HepG2 (cell line): Measurements from ENCODE around the gene FBF1. TPM values are rescaled to one million over a fixed set of nuclear protein-coding genes. Genes with fewer than 3 reads are reported as not detected.

Experiments
- MAFG ChIP-seq: sonication (generic); formaldehyde crosslinking; IDR thresholded peaks from 2 replicates; pipeline ENCODE4 v1.5.1; 2020; ENCODE audit warnings: mild to moderate bottlenecking, missing genetic modification reagents
- MAZ ChIP-seq, 2 experiments: sonication (generic) in 1 of 2; formaldehyde crosslinking in 1 of 2; IDR thresholded peaks; 2 replicates each; pipeline versions ENCODE4 v1.5.0 to v1.6.1; 2012 to 2020; ENCODE audit warnings: low read depth in 2 of 2, mild to moderate bottlenecking in 2 of 2, borderline replicate concordance in 1 of 2, improper control_type of control experiment in 1 of 2, low read length in 1 of 2, missing genetic modification reagents in 1 of 2, moderate library complexity in 1 of 2
- polyA plus RNA-seq, 8 experiments: library from polyadenylated mRNA; depleted of rRNA in 3 of 8; stranded (reverse) in 7 of 8; unstranded in 1 of 8; fragments of >200 nt; fragmentation: Illumina TruSeq in 4 of 8; extraction: Trizol in 4 of 8; gene quantifications; 2 replicates each; pipeline versions ENCODE4 v1.2.1 to v1.2.3, GENCODE V29; 2011 to 2016; ENCODE audit warnings: low read depth in 4 of 8, missing spikeins in 1 of 8, mixed read lengths in 1 of 8; ENCODE audit not compliant: insufficient read depth in 1 of 8
- total RNA-seq, 5 experiments: library from RNA; depleted of rRNA; stranded (reverse); fragments of >200 nt; fragmentation: Illumina TruSeq; extraction: Trizol; gene quantifications; 2 replicates each; pipeline ENCODE4 v1.2.3, GENCODE V29; 2016; ENCODE audit warnings: low read depth in 1 of 5
- TF ChIP-seq, protein P1 (sequence below): sonication (generic); formaldehyde crosslinking; IDR thresholded peaks from 2 replicates; pipeline ENCODE4 v1.8.0; 2022; ENCODE audit warnings: missing genetic modification reagents, mild to moderate bottlenecking, moderate library complexity, borderline replicate concordance
- TF ChIP-seq, protein P2 (sequence below): fragments of 450-650 bp; IDR thresholded peaks from 2 replicates; pipeline ENCODE4 v1.6.1; 2017
- TF ChIP-seq, protein P3 (sequence below): sonication (generic); formaldehyde crosslinking; IDR thresholded peaks from 2 replicates; pipeline ENCODE4 v1.4.0; 2020; ENCODE audit warnings: mild to moderate bottlenecking, missing genetic modification reagents
- TF ChIP-seq, protein P4 (sequence below): IDR thresholded peaks from 2 replicates; pipeline ENCODE4 v1.6.1; 2018; ENCODE audit warnings: missing genetic modification reagents, mild to moderate bottlenecking, missing compliant biosample characterization
- TF ChIP-seq, protein P5 (sequence below): sonication (generic); formaldehyde crosslinking; IDR thresholded peaks from 2 replicates; pipeline ENCODE4 v1.4.0; 2020; ENCODE audit warnings: missing genetic modification reagents

Gene FBF1
- total and polyA plus RNA-seq, 2 of the 13 experiments (the other 11 are each of a cell fraction or from before 2014, with no cell fraction given) = 2.4 to 8.1 TPM

DNA sequence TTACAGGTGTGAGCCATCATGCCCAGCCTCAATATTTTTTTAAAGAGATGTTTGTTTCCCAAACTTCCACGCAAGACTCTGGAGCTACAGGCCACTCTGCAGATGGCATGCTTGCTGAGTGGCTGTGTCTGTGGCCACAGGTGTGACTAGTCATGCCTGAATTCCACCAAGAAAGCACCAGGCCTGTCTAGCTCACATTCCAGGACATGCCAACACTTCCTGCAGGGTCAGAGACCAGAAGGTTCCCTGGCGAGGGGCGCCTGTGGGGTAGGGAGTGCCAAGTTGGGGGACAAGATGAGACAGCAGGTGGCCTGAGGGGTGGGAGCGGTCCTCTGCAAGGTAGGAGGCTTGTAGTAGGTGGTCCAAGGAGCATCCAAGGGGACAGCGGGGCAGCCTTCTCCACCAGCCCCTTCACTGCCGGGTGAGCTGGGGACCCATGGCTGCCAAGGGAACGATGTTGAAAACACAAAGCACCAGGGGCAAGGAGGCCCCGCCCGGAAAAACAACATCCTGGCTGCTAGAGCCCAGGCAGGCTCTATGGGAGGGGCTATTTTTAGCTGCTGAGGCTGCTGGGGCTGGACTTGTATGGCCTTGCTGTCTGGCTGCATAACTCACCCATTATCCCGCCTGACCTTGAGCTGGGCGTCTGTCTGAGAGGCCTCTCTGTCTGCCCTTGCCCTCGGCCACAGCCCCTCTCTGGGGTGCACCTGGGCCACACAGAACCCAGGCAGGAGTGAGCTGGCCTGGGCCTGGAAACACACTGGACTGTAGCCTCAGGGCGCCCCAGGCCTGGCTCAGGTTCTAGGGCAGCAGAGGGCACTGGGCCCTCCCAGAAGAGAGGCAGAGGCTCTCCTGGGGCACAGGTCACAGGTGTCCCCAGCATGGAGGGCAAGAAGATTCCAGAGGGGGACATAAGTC lies 68.1 kb downstream of the FBF1 start (continued):
- TF ChIP-seq MAZ (IDR thresholded peaks at IDR 0.05; ENCODE audit: borderline replicate concordance, low read depth, low read length) (peak; percentile 93; the same call in 1 of the 2 replicates), MAZ (CRISPR knock-in tag; IDR thresholded peaks at IDR 0.05; ENCODE audit: low read depth) (peak; percentile 96), MAFG (CRISPR knock-in tag) (no peak)
- TF ChIP-seq, protein P1, sequence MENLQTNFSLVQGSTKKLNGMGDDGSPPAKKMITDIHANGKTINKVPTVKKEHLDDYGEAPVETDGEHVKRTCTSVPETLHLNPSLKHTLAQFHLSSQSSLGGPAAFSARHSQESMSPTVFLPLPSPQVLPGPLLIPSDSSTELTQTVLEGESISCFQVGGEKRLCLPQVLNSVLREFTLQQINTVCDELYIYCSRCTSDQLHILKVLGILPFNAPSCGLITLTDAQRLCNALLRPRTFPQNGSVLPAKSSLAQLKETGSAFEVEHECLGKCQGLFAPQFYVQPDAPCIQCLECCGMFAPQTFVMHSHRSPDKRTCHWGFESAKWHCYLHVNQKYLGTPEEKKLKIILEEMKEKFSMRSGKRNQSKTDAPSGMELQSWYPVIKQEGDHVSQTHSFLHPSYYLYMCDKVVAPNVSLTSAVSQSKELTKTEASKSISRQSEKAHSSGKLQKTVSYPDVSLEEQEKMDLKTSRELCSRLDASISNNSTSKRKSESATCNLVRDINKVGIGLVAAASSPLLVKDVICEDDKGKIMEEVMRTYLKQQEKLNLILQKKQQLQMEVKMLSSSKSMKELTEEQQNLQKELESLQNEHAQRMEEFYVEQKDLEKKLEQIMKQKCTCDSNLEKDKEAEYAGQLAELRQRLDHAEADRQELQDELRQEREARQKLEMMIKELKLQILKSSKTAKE (CRISPR knock-in tag) = peak; percentile 100
- TF ChIP-seq, protein P2, sequence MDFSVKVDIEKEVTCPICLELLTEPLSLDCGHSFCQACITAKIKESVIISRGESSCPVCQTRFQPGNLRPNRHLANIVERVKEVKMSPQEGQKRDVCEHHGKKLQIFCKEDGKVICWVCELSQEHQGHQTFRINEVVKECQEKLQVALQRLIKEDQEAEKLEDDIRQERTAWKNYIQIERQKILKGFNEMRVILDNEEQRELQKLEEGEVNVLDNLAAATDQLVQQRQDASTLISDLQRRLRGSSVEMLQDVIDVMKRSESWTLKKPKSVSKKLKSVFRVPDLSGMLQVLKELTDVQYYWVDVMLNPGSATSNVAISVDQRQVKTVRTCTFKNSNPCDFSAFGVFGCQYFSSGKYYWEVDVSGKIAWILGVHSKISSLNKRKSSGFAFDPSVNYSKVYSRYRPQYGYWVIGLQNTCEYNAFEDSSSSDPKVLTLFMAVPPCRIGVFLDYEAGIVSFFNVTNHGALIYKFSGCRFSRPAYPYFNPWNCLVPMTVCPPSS = no peak
- TF ChIP-seq, protein P3, sequence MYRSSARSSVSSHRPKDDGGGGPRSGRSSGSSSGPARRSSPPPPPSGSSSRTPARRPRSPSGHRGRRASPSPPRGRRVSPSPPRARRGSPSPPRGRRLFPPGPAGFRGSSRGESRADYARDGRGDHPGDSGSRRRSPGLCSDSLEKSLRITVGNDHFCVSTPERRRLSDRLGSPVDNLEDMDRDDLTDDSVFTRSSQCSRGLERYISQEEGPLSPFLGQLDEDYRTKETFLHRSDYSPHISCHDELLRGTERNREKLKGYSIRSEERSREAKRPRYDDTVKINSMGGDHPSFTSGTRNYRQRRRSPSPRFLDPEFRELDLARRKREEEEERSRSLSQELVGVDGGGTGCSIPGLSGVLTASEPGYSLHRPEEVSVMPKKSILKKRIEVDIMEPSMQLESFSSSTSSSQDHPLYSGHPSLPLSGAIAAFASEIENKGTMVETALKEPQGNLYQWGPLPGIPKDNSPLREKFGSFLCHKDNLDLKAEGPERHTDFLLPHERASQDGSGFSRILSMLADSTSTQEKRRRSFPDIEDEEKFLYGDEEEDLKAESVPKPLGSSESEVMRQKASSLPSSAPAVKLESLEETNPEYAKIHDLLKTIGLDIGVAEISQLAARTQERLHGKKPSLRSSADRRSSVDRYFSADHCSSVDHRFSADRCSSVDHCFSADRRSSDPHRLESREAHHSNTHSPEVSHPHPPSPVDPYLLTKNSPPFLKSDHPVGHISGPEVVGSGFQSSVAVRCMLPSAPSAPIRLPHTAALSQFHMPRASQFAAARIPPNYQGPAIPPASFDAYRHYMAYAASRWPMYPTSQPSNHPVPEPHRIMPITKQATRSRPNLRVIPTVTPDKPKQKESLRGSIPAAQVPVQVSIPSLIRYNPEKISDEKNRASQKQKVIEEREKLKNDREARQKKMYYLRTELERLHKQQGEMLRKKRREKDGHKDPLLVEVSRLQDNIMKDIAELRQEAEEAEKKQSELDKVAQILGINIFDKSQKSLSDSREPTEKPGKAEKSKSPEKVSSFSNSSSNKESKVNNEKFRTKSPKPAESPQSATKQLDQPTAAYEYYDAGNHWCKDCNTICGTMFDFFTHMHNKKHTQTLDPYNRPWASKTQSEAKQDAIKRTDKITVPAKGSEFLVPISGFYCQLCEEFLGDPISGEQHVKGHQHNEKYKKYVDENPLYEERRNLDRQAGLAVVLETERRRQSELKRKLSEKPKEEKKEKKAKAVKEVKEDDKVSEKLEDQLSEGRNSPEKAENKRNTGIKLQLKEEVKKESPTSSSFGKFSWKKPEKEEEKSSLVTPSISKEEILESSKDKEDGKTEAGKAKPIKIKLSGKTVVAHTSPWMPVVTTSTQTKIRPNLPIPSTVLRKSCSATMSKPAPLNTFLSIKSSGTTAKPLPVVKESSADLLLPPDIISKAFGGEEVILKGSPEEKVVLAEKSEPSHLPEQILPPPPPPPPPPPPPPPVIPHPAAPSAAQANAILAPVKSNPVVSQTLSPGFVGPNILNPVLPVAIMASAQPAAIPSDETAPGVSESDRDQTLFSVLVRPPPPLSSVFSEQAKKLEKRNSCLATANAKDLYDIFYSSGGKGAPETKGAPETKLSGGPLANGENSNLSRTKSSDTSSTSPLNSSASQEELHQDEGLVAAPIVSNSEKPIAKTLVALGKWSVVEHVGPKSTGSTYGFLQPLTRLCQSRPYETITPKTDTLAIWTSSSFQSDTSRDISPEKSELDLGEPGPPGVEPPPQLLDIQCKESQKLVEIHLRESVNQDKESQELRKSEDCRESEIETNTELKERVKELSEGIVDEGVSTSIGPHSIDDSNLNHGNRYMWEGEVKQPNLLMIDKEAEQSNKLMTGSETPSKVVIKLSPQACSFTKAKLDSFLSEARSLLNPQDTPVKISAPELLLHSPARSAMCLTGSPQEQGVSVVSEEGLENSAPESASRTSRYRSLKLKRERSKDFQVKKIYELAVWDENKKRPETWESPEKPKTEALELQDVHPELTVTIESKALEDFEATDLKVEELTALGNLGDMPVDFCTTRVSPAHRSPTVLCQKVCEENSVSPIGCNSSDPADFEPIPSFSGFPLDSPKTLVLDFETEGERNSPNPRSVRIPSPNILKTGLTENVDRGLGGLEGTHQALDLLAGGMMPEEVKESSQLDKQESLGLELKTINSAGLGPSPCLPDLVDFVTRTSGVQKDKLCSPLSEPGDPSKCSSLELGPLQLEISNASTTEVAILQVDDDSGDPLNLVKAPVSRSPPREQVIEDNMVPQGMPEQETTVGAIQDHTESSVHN (CRISPR knock-in tag) = 0 out of 2 replicates have a peak, but pooled peaks have one; percentile 63
- TF ChIP-seq, protein P4, sequence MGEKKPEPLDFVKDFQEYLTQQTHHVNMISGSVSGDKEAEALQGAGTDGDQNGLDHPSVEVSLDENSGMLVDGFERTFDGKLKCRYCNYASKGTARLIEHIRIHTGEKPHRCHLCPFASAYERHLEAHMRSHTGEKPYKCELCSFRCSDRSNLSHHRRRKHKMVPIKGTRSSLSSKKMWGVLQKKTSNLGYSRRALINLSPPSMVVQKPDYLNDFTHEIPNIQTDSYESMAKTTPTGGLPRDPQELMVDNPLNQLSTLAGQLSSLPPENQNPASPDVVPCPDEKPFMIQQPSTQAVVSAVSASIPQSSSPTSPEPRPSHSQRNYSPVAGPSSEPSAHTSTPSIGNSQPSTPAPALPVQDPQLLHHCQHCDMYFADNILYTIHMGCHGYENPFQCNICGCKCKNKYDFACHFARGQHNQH (CRISPR knock-in tag) = peak; percentile 96
- TF ChIP-seq, protein P5, sequence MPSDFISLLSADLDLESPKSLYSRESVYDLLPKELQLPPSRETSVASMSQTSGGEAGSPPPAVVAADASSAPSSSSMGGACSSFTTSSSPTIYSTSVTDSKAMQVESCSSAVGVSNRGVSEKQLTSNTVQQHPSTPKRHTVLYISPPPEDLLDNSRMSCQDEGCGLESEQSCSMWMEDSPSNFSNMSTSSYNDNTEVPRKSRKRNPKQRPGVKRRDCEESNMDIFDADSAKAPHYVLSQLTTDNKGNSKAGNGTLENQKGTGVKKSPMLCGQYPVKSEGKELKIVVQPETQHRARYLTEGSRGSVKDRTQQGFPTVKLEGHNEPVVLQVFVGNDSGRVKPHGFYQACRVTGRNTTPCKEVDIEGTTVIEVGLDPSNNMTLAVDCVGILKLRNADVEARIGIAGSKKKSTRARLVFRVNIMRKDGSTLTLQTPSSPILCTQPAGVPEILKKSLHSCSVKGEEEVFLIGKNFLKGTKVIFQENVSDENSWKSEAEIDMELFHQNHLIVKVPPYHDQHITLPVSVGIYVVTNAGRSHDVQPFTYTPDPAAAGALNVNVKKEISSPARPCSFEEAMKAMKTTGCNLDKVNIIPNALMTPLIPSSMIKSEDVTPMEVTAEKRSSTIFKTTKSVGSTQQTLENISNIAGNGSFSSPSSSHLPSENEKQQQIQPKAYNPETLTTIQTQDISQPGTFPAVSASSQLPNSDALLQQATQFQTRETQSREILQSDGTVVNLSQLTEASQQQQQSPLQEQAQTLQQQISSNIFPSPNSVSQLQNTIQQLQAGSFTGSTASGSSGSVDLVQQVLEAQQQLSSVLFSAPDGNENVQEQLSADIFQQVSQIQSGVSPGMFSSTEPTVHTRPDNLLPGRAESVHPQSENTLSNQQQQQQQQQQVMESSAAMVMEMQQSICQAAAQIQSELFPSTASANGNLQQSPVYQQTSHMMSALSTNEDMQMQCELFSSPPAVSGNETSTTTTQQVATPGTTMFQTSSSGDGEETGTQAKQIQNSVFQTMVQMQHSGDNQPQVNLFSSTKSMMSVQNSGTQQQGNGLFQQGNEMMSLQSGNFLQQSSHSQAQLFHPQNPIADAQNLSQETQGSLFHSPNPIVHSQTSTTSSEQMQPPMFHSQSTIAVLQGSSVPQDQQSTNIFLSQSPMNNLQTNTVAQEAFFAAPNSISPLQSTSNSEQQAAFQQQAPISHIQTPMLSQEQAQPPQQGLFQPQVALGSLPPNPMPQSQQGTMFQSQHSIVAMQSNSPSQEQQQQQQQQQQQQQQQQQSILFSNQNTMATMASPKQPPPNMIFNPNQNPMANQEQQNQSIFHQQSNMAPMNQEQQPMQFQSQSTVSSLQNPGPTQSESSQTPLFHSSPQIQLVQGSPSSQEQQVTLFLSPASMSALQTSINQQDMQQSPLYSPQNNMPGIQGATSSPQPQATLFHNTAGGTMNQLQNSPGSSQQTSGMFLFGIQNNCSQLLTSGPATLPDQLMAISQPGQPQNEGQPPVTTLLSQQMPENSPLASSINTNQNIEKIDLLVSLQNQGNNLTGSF (CRISPR knock-in tag) = peak; percentile 49; the same call in 1 of the 2 replicates
